Tibial nerve (tissue), 4 donors: ENCODE measurements around the gene EGFL6. TPM values are rescaled to one million over a fixed set of nuclear protein-coding genes. Genes with fewer than 3 reads are reported as not detected.

Source experiments
- DNase-seq, 2 donors: peaks; one replicate each; pipeline ENCODE4 v3.0.0-alpha.2; 2019; ENCODE audit warnings: low spot score in 2 of 2
- H3K27ac ChIP-seq, 4 donors: fragments of 200-600 bp; sonication (generic) in 3 of 4; one replicate each; pipeline ENCODE4 v1.5.1; 2017 to 2019; ENCODE audit warnings: mild to moderate bottlenecking in 1 of 4
- H3K27me3 ChIP-seq, 2 donors: fragments of 200-600 bp; sonication (generic) in 1 of 2; one replicate each; pipeline versions ENCODE4 v1.5.1 to v1.6.0; 2017 to 2019
- H3K36me3 ChIP-seq, 3 donors: fragments of 200-600 bp; sonication (generic); one replicate each; pipeline ENCODE4 v1.5.1; 2018 to 2019
- H3K4me1 ChIP-seq, 4 donors: fragments of 200-600 bp; sonication (generic) in 3 of 4; one replicate each; pipeline ENCODE4 v1.5.1; 2017 to 2019
- H3K4me3 ChIP-seq, 4 donors: fragments of 200-600 bp; sonication (generic) in 3 of 4; one replicate each; pipeline ENCODE4 v1.5.1; 2017 to 2019; ENCODE audit warnings: mild to moderate bottlenecking in 1 of 4, moderate library complexity in 1 of 4
- H3K9me3 ChIP-seq, 4 donors: fragments of 200-600 bp; sonication (generic) in 3 of 4; one replicate each; pipeline ENCODE4 v1.5.1; 2017 to 2019
- EP300 ChIP-seq, 2 donors: sonication (generic); formaldehyde crosslinking; IDR thresholded peaks; one replicate each; pipeline ENCODE4 v1.6.1; 2017; ENCODE audit warnings: antibody characterized with exemption in 2 of 2, mild to moderate bottlenecking in 1 of 2
- POLR2A ChIP-seq, 2 donors: fragments of 450-650 bp; IDR thresholded peaks; one replicate each; pipeline ENCODE4 v1.6.1; 2017; ENCODE audit warnings: antibody characterized with exemption in 2 of 2, mild to moderate bottlenecking in 2 of 2, moderate library complexity in 2 of 2
- WGBS, 2 donors: methylation state at CpG; one replicate each; pipeline ENCODE4 v1.1.5; 2018; 5-methylcytosine and 5-hydroxymethylcytosine counted together
- total RNA-seq, 4 donors: library from RNA; depleted of rRNA; stranded (reverse); fragments of >200 nt; gene quantifications; one replicate each; pipeline ENCODE4 v1.1.0, GENCODE V29; 2016
- TF ChIP-seq, protein P1 (sequence below), 5 experiments: fragments of 200-600 bp in 3 of 5; fragments of 450-650 bp in 2 of 5; sonication (generic) in 3 of 5; IDR thresholded peaks; one replicate each; pipeline ENCODE4 v1.5.1; 2016 to 2019; ENCODE audit warnings: antibody characterized with exemption in 5 of 5, mild to moderate bottlenecking in 3 of 5, moderate library complexity in 2 of 5

EGFL6 gene
- total RNA-seq, 4 donors from 2014 or later: not detected

DNA sequence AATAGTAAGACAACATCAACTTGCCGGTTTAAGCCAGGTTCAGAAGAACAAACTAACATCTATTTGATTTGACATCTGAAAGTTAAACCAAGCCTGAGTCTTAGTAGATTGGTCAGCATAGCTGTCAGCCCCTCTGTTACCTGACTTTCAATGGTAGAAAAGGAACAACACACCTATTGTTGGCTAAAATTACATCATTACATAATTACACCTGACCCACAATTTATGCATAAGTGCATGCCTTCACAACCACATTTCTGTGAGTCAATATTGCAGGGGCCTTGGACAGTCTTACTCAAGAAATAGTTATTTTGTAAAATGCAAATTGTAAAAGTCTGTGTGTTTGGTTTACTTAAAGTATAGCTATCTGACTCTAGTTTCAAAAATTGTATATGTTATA lies 36.2 kb downstream of the EGFL6 start:
- Histone ChIP-seq H3K4me1 (no peaks in the 10 kb centered on the region), H3K4me3 (no peak overlapping the region), H3K27ac (no peak overlapping the region), H3K27me3 (peaks cover 0 to 42% of the 10 kb centered on the region in 2 donors), H3K9me3 (no peaks in the 10 kb centered on the region), H3K36me3 (no peaks in the 10 kb centered on the region)
- TF ChIP-seq EP300 (IDR thresholded peaks at IDR 0.05) (no peak), POLR2A (IDR thresholded peaks at IDR 0.05) (no peak)
- TF ChIP-seq, protein P1, sequence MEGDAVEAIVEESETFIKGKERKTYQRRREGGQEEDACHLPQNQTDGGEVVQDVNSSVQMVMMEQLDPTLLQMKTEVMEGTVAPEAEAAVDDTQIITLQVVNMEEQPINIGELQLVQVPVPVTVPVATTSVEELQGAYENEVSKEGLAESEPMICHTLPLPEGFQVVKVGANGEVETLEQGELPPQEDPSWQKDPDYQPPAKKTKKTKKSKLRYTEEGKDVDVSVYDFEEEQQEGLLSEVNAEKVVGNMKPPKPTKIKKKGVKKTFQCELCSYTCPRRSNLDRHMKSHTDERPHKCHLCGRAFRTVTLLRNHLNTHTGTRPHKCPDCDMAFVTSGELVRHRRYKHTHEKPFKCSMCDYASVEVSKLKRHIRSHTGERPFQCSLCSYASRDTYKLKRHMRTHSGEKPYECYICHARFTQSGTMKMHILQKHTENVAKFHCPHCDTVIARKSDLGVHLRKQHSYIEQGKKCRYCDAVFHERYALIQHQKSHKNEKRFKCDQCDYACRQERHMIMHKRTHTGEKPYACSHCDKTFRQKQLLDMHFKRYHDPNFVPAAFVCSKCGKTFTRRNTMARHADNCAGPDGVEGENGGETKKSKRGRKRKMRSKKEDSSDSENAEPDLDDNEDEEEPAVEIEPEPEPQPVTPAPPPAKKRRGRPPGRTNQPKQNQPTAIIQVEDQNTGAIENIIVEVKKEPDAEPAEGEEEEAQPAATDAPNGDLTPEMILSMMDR (IDR thresholded peaks at IDR 0.05): no peak
- WGBS, 2 donors: 83 to 100% methylated on average over 1 of the region's 1 CpG
- no peak for DNase-seq

GRCh38 chrX:13607331-13607995 lies 38.1 kb downstream of the EGFL6 start:
- Histone ChIP-seq H3K4me3 (no peak overlapping the region), H3K36me3 (no peaks in the 10 kb centered on the region), H3K9me3 (no peaks in the 10 kb centered on the region), H3K4me1 (no peaks in the 10 kb centered on the region), H3K27me3 (peaks cover 0 to 26% of the 10 kb centered on the region in 2 donors), H3K27ac (no peak overlapping the region)
- TF ChIP-seq EP300 (IDR thresholded peaks at IDR 0.05): no peak
- no peak for TF ChIP-seq POLR2A (IDR thresholded peaks at IDR 0.05)
- TF ChIP-seq, protein P1 (IDR thresholded peaks at IDR 0.05): no peak
- WGBS, 2 donors: 65 to 83% methylated on average over 6 of the region's 6 CpGs
- no peak for DNase-seq

DNA sequence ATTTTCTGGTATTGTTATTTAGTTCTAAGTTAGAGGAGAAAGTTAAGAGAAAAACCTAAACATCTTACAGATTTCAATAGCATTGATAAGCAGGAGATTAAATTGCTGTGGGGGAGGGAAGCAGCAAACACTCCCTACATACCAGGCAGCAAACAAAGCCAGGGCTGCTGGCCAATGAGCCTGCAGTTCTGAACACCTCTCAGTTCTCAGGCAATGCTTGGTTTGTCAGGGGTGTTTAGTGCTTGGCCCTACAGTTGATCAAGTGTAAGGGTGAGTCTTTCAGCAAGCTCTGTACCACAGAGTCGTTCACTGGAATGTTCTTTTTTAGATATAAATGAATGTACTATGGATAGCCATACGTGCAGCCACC lies 38.6 kb downstream of the EGFL6 start:
- peaks cover 0 to 21% of the 10 kb centered on the region in 2 donors for H3K27me3 ChIP-seq

GRCh38 chrX:13614154-13614553 lies 44.8 kb downstream of the EGFL6 start:
- H3K9me3 ChIP-seq: no peaks in the 10 kb centered on the region
- no peak for DNase-seq
- no peak overlapping the region for H3K4me3 ChIP-seq
- H3K27ac ChIP-seq: no peak overlapping the region
- no peaks in the 10 kb centered on the region for H3K4me1 ChIP-seq
- peaks cover 0 to 5% of the 10 kb centered on the region in 2 donors for H3K27me3 ChIP-seq
- H3K36me3 ChIP-seq: no peaks in the 10 kb centered on the region
- TF ChIP-seq, protein P1 (IDR thresholded peaks at IDR 0.05): no peak
- no peak for TF ChIP-seq POLR2A (IDR thresholded peaks at IDR 0.05)
- TF ChIP-seq EP300 (IDR thresholded peaks at IDR 0.05): no peak

More for the DNA sequence above, 38.6 kb downstream of the EGFL6 start:
- no peaks in the 10 kb centered on the region for H3K4me1 ChIP-seq
- DNase-seq: no peak
- H3K36me3 ChIP-seq: no peaks in the 10 kb centered on the region
- H3K27ac ChIP-seq: no peak overlapping the region
- TF ChIP-seq POLR2A (IDR thresholded peaks at IDR 0.05) (no peak), EP300 (IDR thresholded peaks at IDR 0.05) (no peak)
- TF ChIP-seq, protein P1 (IDR thresholded peaks at IDR 0.05): no peak
- 35 to 88% methylated on average over 2 of the region's 2 CpGs for WGBS, 2 donors
- H3K4me3 ChIP-seq: no peak overlapping the region
- H3K9me3 ChIP-seq: no peaks in the 10 kb centered on the region

DNA sequence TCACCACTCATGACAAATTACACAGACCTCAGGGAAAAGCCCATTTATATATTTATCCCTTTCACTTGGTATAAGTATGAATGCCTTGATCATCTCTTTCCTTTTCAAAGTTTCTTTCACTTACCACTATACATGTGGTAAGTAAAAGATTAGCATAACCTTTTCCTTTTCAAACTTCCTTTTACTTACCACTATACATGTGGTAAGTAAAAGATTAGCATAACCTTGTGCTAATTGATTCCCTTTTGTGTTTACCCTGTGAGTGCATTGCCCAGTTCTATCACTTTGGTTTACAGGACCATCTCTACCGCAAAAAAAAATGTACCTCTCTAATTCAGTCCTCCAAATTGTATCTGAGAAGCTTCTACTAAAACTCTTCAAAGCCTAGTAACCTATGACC lies 50.8 kb downstream of the EGFL6 start:
- no peak for TF ChIP-seq POLR2A (IDR thresholded peaks at IDR 0.05)
- no peak for TF ChIP-seq EP300 (IDR thresholded peaks at IDR 0.05)
- TF ChIP-seq, protein P1 (IDR thresholded peaks at IDR 0.05): no peak
- H3K4me1 ChIP-seq: no peaks in the 10 kb centered on the region
- WGBS, 2 donors: 21 to 23% methylated on average over 1 of the region's 1 CpG
- H3K9me3 ChIP-seq: no peaks in the 10 kb centered on the region
- no peaks in the 10 kb centered on the region for H3K36me3 ChIP-seq
- H3K27ac ChIP-seq: no peak overlapping the region
- peaks cover 0 to 5% of the 10 kb centered on the region in 2 donors for H3K27me3 ChIP-seq
- no peak for DNase-seq
- H3K4me3 ChIP-seq: no peak overlapping the region
